ENCODE measurements around the gene ADAMTS6. TPM values are rescaled to one million over a fixed set of nuclear protein-coding genes. Genes with fewer than 3 reads are reported as not detected.

Gene ADAMTS6
- total and polyA plus RNA-seq, 2 experiments from 2014 or later, result 0.78 to 2.0 TPM

- no peak overlapping the region for H3K27ac Mint-ChIP-seq
- no peak for TF ChIP-seq ZNF114 (CRISPR knock-in tag; IDR thresholded peaks at IDR 0.05)
- TF ChIP-seq CREB1 (CRISPR knock-in tag; IDR thresholded peaks at IDR 0.05; ENCODE audit: low read depth), result no peak
- TF ChIP-seq EZH2phosphoT487 (IDR thresholded peaks at IDR 0.05; ENCODE audit: unreplicated experiment), result no peak
- no peak for TF ChIP-seq STAT1 (IDR thresholded peaks at IDR 0.05; ENCODE audit: unreplicated experiment)
- TF ChIP-seq CTCF (conservative IDR thresholded peaks at IDR 0.05; ENCODE audit: low read depth in 2 of 2), result no peak
- no peak for TF ChIP-seq POLR2AphosphoS5 (IDR thresholded peaks at IDR 0.05; ENCODE audit: low read depth)
- TF ChIP-seq ZNF462 (CRISPR knock-in tag; IDR thresholded peaks at IDR 0.05), result no peak
- no peak for TF ChIP-seq REST (IDR thresholded peaks at IDR 0.05; ENCODE audit: unreplicated experiment)
- no peak for TF ChIP-seq EZH2 (IDR thresholded peaks at IDR 0.05; ENCODE audit: low read depth, unreplicated experiment)
- no peak for TF ChIP-seq NANOG (IDR thresholded peaks at IDR 0.05; ENCODE audit: borderline replicate concordance)
- no peak for TF ChIP-seq JUNB (IDR thresholded peaks at IDR 0.05; ENCODE audit: unreplicated experiment)
- no peak for TF ChIP-seq ETS1 (IDR thresholded peaks at IDR 0.05)
- no peak for TF ChIP-seq ZNF331 (CRISPR knock-in tag; IDR thresholded peaks at IDR 0.05; ENCODE audit: low read depth)
- ATAC-seq (no peak), DNase-seq (ENCODE audit: low spot score) (no peak)
- Histone ChIP-seq H3K4me1 (ENCODE audit: insufficient read depth) (peaks cover 25% of the 10 kb centered on the region), H3K79me2 (replicated peaks; ENCODE audit: insufficient read depth) (no peaks in the 10 kb centered on the region), H3K4me2 (no peak overlapping the region), H3F3A (replicated peaks; ENCODE audit: low read depth) (no peaks in the 10 kb centered on the region), H3K36me3 (ENCODE audit: insufficient read depth) (no peaks in the 10 kb centered on the region), H3K4me3 (no peak overlapping the region), H3K27ac (ENCODE audit: low read depth) (no peak overlapping the region), H4K20me1 (replicated peaks; ENCODE audit: insufficient read depth) (no peaks in the 10 kb centered on the region), H2AFZ (no peak overlapping the region; the same call in 1 of the 2 replicates), H3K9me2 (ENCODE audit: insufficient read depth) (peaks cover 3% of the 10 kb centered on the region), H3K27me3 (ENCODE audit: insufficient read depth) (no peaks in the 10 kb centered on the region)
- H3K27me3 Mint-ChIP-seq (ENCODE audit: insufficient read depth, low read depth, poor library complexity), result peaks cover 16% of the 10 kb centered on the region
- H3K36me3 Mint-ChIP-seq (ENCODE audit: low read depth), result 0 out of 3 replicates have a peak, but pooled peaks cover 3% of the 10 kb centered on the region
- H3K9me3 Mint-ChIP-seq, result no peaks in the 10 kb centered on the region; the same call in 2 of the 3 replicates
- H3K4me3 Mint-ChIP-seq, result no peak overlapping the region
- H3K4me1 Mint-ChIP-seq, result peaks cover 28% of the 10 kb centered on the region
Observed at GRCh38 chr5:65105301-65105700, 376.4 kb downstream of the ADAMTS6 start.

All from GM23338 (cell line).